GM12865 (cell line): ENCODE measurements around the gene MTCL1.

Experiments used
- DNase-seq: peaks from one replicate; pipeline ENCODE4 v3.0.0; 2010; ENCODE audit warnings: low read depth
- H3K4me3 ChIP-seq: 2 replicates; pipeline ENCODE4 v1.5.1; 2011; ENCODE audit warnings: mild to moderate bottlenecking, low read depth, low read length, control low read depth
- TF ChIP-seq, protein P1 (sequence below): IDR thresholded peaks from 2 replicates; pipeline ENCODE4 v1.5.1; 2011; ENCODE audit warnings: low read length, control low read depth, low read depth, inconsistent platforms; ENCODE audit not compliant: insufficient read depth; ENCODE audit errors: missing control alignments

The MTCL1 gene

DNA sequence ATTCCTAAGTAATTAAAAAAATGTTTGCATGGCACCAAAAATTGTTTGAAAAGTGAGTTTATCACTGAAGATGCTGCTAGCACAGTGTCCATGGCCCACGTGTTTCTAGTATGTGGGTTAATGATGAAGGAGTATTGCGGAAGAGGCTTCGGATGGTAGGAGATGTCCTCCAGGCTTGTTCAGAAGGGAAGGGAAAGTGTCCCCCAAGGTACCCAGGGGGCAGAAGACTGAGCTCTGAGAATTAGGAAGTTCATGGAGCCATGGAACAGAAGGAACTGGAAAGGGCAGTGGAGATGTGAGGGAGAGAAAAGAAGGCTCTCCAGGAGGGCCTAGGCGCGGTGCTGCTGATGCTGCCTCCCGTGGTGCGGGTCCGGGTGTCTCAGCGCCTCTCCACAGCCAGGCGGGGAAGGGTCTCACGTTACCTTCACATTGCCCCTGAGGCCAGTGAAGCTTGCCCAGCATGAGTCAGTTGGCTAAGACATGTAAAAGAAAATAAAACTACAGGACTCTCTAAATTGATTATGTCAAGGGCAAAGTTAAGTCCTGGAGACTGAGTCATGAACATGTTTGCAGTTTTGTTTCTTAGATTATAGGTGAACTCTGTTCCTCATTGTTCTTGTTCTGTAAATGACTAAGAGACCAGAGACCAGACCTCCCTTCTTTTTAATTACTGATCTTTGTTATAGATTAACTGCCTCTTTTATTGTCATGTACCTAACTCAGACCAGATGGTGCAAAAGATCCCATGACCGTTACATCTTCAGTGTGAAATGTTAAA, 89.0 kb downstream of the MTCL1 start:
- DNase-seq = no peak
- H3K4me3 ChIP-seq = no peak overlapping the region
- TF ChIP-seq, protein P1, sequence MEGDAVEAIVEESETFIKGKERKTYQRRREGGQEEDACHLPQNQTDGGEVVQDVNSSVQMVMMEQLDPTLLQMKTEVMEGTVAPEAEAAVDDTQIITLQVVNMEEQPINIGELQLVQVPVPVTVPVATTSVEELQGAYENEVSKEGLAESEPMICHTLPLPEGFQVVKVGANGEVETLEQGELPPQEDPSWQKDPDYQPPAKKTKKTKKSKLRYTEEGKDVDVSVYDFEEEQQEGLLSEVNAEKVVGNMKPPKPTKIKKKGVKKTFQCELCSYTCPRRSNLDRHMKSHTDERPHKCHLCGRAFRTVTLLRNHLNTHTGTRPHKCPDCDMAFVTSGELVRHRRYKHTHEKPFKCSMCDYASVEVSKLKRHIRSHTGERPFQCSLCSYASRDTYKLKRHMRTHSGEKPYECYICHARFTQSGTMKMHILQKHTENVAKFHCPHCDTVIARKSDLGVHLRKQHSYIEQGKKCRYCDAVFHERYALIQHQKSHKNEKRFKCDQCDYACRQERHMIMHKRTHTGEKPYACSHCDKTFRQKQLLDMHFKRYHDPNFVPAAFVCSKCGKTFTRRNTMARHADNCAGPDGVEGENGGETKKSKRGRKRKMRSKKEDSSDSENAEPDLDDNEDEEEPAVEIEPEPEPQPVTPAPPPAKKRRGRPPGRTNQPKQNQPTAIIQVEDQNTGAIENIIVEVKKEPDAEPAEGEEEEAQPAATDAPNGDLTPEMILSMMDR = no peak

DNA sequence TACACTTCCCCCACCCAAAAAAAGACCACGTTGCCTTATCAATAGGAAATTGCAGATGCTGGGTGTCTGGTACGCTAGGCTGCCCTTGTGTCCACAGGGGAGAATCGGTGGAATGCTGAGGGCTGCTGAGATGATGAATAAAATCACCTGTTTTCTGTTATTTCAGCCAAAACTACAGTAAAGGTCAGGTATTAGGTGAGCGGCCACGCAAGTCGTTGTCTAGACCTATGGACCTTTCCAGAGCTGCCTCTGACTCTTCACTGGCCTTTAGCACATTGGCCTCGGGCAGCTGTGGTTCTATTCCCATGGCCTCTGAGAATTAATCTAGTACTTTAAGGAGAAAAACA, 89.6 kb downstream of the MTCL1 start:
- TF ChIP-seq, protein P1 = no peak
- no peak overlapping the region for H3K4me3 ChIP-seq
- no peak for DNase-seq

DNA sequence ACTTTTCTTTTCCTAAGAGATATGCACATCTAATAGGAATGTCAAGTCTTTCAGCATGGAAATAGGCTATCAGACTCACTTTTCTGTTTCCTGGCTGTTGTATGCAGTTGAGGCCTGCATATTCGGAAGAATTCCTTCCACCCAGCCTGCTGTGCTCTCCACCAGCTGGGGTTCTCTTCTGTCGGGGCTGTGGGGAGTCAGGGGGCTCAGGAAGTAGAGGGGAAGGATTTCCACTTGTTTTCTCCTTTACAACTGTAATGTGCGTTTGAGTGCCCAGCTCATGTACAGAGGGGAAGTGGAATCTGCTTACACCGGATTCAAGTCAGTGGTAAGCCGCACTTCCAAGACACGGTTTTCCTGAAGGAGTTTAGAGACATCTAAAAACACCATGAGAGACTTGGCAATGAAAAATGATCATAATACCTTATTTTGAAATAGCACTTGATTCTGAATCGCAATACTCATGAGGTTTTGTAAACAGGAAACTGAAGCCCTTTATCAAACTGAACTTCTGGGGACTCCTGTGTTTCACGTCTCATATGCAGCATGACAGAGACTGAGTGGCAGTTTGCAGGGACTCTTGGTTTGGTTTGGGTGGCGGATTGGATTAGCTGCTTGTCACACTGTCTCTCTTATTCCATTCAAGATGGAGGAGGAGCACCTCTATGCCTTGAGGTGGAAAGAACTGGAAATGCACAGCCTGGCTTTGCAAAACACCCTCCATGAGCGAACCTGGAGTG, 90.4 kb downstream of the MTCL1 start:
- DNase-seq = no peak
- H3K4me3 ChIP-seq = no peak overlapping the region
- TF ChIP-seq, protein P1 = no peak

DNA sequence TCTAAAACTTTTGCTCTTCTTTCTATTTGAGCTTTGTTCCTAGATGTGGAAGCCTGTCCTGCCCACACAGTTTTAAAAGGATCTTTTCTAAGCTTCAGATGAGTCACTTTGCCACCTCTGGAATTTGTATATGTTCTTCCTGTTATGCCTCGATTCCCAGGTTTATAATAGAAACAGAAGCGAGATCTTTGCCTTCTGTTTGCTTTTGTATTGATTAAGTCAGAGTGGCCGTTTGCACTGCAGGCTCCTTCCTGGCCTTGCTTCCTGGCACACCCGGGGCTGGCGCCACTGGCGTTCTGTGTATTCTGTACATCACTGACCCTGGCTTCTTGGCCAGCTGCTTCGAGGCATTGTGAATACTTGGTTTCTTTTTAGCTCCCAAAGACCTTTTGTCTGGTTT, 91.8 kb downstream of the MTCL1 start:
- H3K4me3 ChIP-seq = no peak overlapping the region
- TF ChIP-seq, protein P1 = no peak
- DNase-seq = no peak

DNA sequence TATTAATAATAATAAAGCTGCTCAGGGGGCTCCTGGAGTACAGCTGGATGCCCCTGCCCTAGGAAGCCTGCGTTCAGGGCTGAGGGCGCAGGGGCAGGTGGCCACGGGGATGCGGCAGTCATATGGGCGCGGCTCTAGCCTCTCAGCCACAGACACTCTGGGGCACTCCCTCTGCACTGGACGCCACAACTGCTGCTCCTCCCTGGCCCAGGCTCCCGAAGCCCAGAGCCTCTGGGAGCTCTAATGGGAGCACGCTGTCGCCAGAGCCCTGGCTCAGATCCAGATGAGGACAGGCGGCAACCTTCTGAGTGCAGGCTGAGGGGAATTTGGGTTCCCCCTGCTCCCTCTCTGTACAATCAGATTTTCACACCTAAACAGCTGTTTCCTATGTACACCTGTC, 93.6 kb downstream of the MTCL1 start:
- DNase-seq = no peak
- H3K4me3 ChIP-seq = no peak overlapping the region
- TF ChIP-seq, protein P1 = no peak

DNA sequence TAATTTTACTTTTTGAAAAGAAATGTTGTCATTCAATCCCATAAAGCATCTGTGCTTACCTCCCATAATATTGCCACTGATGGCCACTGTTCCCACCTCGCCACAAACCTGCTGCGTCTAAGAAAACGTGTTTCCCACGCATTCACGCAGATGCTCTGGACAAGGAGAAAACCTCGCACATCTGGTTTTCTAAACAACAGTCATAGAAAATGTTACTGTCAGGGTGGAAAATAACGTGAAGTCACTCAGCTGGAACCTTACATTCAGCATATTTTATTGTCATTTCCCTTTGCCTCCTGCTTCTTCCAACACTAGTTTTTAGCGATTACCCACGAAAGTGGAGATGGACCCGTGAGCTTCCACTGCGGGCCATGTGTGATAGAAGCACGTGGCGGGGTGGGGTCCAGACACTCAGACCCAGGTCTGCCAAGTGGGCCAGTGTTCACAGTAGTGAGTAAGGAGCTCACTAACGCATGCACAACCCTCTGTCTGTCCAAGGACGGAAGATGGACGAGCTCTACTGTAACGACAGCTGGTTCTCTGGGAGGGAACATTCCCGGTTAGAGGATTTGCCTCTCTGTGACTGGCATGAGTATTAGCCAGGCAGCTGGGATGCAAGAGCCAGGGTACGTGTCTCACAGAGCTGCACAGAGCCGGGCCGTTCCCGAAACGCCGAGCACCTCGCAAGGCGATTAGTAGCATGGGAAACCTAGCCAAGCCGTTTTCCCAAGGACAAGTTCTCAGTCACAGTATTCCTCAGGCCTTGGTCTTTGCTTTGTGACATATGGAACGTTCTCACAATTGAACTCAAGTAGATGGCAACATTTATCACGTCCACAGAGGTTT, 94.5 kb downstream of the MTCL1 start:
- DNase-seq = no peak
- H3K4me3 ChIP-seq = no peak overlapping the region
- TF ChIP-seq, protein P1 = no peak
